Measurements from ENCODE around the gene KCNK7. TPM values are rescaled to one million over a fixed set of nuclear protein-coding genes. Genes with fewer than 3 reads are reported as not detected.
A peak's percentile ranks its signal among the peaks of the same experiment; 100 is the strongest.

KCNK7 gene
- total RNA-seq, 1 donor from 2014 or later = not detected

DNA sequence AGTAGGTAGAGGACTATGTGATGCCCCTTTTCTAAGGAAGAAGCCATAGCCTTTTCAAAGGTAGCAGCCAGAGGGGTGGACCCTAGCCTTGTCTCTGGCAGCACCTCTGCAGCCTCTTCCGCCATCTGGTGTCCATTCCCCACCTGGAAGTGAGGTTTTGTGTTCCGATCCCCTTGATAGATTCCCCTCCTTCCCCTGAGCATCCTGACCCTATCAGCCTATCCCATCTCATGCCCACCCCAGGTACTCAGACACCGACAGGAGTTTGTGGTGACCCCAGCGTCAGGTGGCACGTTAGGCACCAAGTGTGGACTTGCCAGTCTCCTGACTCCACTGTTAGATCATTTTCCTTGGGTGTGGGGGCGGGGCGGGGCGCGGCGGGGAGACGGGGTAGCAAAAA lies 23.7 kb downstream of the KCNK7 start:
- intact Hi-C loops (cut with DNase I) = loop anchor here (2.0 to 5.0 kb wide), 3 partner anchors 47 to 190 kb away; partner anchors contain the start of genes SCYL1 and SLC25A45
- TF ChIP-seq, protein P1, sequence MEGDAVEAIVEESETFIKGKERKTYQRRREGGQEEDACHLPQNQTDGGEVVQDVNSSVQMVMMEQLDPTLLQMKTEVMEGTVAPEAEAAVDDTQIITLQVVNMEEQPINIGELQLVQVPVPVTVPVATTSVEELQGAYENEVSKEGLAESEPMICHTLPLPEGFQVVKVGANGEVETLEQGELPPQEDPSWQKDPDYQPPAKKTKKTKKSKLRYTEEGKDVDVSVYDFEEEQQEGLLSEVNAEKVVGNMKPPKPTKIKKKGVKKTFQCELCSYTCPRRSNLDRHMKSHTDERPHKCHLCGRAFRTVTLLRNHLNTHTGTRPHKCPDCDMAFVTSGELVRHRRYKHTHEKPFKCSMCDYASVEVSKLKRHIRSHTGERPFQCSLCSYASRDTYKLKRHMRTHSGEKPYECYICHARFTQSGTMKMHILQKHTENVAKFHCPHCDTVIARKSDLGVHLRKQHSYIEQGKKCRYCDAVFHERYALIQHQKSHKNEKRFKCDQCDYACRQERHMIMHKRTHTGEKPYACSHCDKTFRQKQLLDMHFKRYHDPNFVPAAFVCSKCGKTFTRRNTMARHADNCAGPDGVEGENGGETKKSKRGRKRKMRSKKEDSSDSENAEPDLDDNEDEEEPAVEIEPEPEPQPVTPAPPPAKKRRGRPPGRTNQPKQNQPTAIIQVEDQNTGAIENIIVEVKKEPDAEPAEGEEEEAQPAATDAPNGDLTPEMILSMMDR (IDR thresholded peaks at IDR 0.05) = peak; percentile 30 to 58 (median 45)
- DNase-seq (ENCODE audit: low spot score in 2 of 2) = no peak
- Histone ChIP-seq H3K27me3 (no peaks in the 10 kb centered on the region), H3K27ac (peak overlapping the region; percentile 96 to 99), H3K36me3 (no peaks in the 10 kb centered on the region), H3K4me1 (peaks cover 30 to 50% of the 10 kb centered on the region in 2 donors), H3K9me3 (no peaks in the 10 kb centered on the region), H3K4me3 (peak overlapping the region; percentile 95 to 98)

GRCh38 chr11:65571420-65571819 lies 24.2 kb downstream of the KCNK7 start:
- no peaks in the 10 kb centered on the region for H3K9me3 ChIP-seq
- intact Hi-C loops (cut with DNase I) = loop anchor here (5.0 kb wide), 2 partner anchors 81 to 189 kb away; partner anchors contain the start of gene SLC25A45
- peak overlapping the region; percentile 95 to 98 for H3K4me3 ChIP-seq
- TF ChIP-seq, protein P1 (IDR thresholded peaks at IDR 0.05) = no peak
- peaks cover 30 to 50% of the 10 kb centered on the region in 2 donors for H3K4me1 ChIP-seq
- peak overlapping the region; percentile 96 to 99 for H3K27ac ChIP-seq
- no peak for DNase-seq (ENCODE audit: low spot score in 2 of 2)
- H3K36me3 ChIP-seq = no peaks in the 10 kb centered on the region
- no peaks in the 10 kb centered on the region for H3K27me3 ChIP-seq

DNA sequence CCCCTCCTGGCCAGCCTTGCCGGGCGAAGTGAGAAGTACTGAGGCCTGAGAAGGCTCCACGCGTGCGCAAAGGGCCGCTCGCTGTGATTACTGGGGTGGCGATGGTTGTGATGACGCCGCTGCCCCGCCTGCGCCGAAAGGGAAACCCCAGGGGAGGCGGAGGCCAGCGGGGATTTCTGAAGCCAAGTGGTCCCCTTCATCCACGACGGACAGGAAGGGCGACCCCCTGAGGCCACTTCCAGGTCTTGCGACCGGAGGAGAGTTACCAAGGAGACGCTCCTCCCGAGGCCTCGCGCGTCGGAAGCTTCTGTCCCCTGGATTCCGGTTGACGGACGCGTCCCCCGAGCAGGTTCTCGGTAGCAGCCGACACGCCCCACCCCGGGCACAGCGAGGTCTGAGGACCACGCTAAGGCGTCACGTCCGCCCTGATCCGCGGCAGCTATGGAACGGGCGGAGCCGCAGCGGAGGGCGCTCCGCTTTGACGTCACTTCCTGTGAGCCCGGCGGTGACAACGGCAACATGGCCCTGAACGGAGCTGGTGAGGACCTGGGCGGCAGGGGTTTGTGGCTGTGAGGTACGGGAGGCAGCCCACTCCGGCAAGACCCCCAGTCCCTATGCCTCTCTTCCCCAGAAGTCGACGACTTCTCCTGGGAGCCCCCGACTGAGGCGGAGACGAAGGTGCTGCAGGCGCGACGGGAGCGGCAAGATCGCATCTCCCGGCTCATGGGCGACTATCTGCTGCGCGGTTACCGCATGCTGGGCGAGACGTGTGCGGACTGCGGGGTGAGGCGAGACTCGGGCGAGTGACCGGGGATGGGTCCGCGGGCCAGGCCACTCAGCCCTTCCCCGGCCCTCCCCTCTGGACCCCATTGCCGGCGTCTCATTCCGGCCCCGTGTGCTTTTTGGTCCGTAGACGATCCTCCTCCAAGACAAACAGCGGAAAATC lies 25.4 kb downstream of the KCNK7 start, which contains the start of gene ZNRD2:
Gene ZNRD2, plus strand, starts transcription at position 505 of the 946 bp plus-strand sequence. Its CDS starts 15 bp downstream, at position 520.
- no peaks in the 10 kb centered on the region for H3K27me3 ChIP-seq
- H3K4me3 ChIP-seq = peak within 1 kb of the TSS; percentile 95 to 98
- intact Hi-C loops (cut with DNase I) = loop anchor here (1.0 to 5.0 kb wide), 3 partner anchors 12 to 188 kb away; partner anchors contain the start of genes LTBP3 and SLC25A45
- peak; percentile 95 to 99 for DNase-seq (ENCODE audit: low spot score in 2 of 2)
- TF ChIP-seq, protein P1 (IDR thresholded peaks at IDR 0.05) = peak; percentile 37 to 46 (median 45)
- no peaks in the 10 kb centered on the region for H3K36me3 ChIP-seq
- no peaks in the 10 kb centered on the region for H3K9me3 ChIP-seq
- H3K4me1 ChIP-seq = peaks cover 30 to 56% of the 10 kb centered on the region in 2 donors
- H3K27ac ChIP-seq = peak within 1 kb of the TSS; percentile 90 to 99

- H3K27ac ChIP-seq = peak overlapping the region; percentile 90 to 99
- no peaks in the 10 kb centered on the region for H3K9me3 ChIP-seq
- H3K36me3 ChIP-seq = no peaks in the 10 kb centered on the region
- intact Hi-C loops (cut with DNase I) = no loop called here
- no peak for DNase-seq (ENCODE audit: low spot score in 2 of 2)
- H3K27me3 ChIP-seq = no peaks in the 10 kb centered on the region
- H3K4me3 ChIP-seq = peak overlapping the region; percentile 95 to 98
- TF ChIP-seq, protein P1 (IDR thresholded peaks at IDR 0.05) = no peak
- H3K4me1 ChIP-seq = peaks cover 26 to 51% of the 10 kb centered on the region in 2 donors
Observed at GRCh38 chr11:65569164-65569972, 26.2 kb downstream of the KCNK7 start.
